ENCODE measurements around the gene SLC17A5.

- TF ChIP-seq, protein P1, sequence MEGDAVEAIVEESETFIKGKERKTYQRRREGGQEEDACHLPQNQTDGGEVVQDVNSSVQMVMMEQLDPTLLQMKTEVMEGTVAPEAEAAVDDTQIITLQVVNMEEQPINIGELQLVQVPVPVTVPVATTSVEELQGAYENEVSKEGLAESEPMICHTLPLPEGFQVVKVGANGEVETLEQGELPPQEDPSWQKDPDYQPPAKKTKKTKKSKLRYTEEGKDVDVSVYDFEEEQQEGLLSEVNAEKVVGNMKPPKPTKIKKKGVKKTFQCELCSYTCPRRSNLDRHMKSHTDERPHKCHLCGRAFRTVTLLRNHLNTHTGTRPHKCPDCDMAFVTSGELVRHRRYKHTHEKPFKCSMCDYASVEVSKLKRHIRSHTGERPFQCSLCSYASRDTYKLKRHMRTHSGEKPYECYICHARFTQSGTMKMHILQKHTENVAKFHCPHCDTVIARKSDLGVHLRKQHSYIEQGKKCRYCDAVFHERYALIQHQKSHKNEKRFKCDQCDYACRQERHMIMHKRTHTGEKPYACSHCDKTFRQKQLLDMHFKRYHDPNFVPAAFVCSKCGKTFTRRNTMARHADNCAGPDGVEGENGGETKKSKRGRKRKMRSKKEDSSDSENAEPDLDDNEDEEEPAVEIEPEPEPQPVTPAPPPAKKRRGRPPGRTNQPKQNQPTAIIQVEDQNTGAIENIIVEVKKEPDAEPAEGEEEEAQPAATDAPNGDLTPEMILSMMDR (IDR thresholded peaks at IDR 0.05): no peak
- TF ChIP-seq POLR2A (IDR thresholded peaks at IDR 0.05): no peak
Observed at GRCh38 chr6:73665686-73666319, 12.0 kb upstream of the SLC17A5 start.

Measured in adrenal gland (tissue), 5 donors.